GM12872 (cell line): ENCODE measurements around the gene SYK.

Experiments used
- CTCF ChIP-seq: IDR thresholded peaks from 3 replicates; pipeline ENCODE4 v1.5.1; 2011; ENCODE audit warnings: low read depth, mild to moderate bottlenecking, low read length, moderate library complexity; ENCODE audit not compliant: insufficient read depth

Gene SYK

GRCh38 chr9:90895786-90896185 lies 94.2 kb downstream of the SYK start:
- no peak for TF ChIP-seq CTCF

GRCh38 chr9:90896231-90896630 lies 94.6 kb downstream of the SYK start:
- TF ChIP-seq CTCF, result no peak

- 0 out of 3 replicates have a peak, but pooled peaks have one; percentile 4 for TF ChIP-seq CTCF
Measured at GRCh38 chr9:90898228-90898627, 96.6 kb downstream of the SYK start.

- no peak for TF ChIP-seq CTCF
Measured at GRCh38 chr9:90899287-90899686, 97.7 kb downstream of the SYK start.

GRCh38 chr9:90900130-90900529 lies 98.5 kb downstream of the SYK start:
- TF ChIP-seq CTCF, result no peak

- no peak for TF ChIP-seq CTCF
Measured at GRCh38 chr9:90901933-90902332, 100.3 kb downstream of the SYK start.

GRCh38 chr9:90903766-90904424 lies 102.3 kb downstream of the SYK start:
- TF ChIP-seq CTCF, result no peak
